HG02759 (cell line): ENCODE measurements around the gene LBX2.

Experiments used
- ATAC-seq: cut with Tn5 transposase; IDR thresholded peaks from one replicate; pipeline ENCODE4 v1.9.1; 2021; ENCODE audit warnings: mild to moderate bottlenecking, moderate library complexity; ENCODE audit not compliant: unreplicated experiment

Gene LBX2

GRCh38 chr2:74526649-74527230 lies 27.3 kb upstream of the LBX2 start:
- no peak for ATAC-seq

- ATAC-seq: no peak
Observed at GRCh38 chr2:74525717-74526648, 26.6 kb upstream of the LBX2 start, which contains the start of gene DQX1. DQX1 (minus strand) TSS chr2:74526231; CDS start chr2:74525729, 502 bp downstream.

DNA sequence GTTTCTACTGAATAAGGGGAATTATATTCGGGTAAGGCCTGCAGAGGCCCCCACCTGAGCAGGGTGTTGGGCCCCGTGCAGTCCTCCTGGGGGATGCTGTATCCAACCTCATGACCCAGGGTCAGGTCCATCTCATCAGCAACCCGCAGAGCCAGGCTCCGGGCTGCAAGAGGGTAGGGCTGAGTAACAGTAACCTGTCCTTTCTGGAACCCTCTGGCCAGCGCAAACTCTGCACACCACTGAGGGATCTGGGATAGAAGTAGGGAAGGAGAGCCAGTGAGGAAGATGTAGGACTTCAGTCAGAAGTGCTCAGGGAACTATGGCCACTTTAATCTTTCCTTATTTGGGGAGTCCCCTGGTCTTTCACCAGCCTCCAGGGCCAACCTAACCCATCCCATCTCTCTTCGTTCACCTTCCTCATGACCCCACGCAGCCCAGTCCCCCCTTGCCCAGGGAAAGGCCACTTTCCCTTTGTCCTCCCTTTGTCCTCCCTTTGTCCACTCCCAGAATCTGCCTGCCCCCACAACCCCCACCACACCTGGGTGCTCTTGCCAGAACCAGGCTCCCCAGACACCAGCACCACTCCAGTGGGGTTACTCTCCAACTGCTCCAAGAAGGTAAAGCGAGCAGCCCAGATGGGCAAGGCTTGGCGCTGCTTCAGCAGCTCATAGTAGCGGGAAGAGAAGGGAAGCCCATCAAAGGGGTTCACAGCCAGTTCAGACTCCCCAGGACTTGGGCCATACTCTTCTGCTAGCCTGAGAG lies 25.7 kb upstream of the LBX2 start:
- ATAC-seq: no peak

DNA sequence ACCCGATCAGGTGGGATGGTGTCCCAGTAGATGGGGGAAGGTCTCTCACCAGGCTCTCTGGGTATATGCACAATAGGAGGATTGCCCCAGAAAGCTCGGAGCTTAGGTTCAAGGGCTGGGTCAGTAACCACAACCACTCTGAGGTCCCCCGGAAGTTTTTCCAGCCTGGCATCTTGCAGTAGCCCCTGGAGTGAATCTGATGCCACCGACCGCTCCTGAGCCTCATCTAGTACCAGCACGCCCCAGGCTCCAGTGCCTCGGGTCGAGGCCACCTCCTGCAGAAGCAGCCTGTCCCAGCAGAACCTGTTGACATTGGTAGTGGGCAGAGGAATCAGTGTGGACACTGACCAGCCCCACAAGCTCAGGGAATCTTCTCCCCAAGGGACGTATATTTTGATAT lies 24.6 kb upstream of the LBX2 start:
- ATAC-seq: no peak

GRCh38 chr2:74522516-74522915 lies 23.1 kb upstream of the LBX2 start:
- no peak for ATAC-seq

DNA sequence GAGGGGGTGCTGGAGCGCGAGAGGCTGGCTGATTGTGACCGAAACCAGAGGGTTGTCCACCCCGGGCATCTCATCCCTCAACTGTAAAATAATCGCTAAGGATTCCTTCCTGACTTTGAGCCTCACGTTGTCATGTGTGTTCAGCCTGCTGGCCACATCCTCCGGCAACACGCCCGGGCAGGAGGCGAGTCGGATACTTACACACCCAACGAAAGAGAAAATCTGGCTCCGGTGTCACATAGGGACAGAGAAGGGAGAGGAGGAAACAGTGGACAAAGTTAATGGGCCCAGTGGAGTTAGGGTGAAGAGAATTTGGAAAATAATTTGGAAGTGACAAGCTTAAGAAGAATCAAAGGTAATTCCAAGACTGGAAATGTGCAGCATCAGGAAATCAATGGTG lies 17.2 kb upstream of the LBX2 start:
- ATAC-seq: no peak

GRCh38 chr2:74515981-74516633 lies 16.7 kb upstream of the LBX2 start:
- ATAC-seq: peak; percentile 74

- ATAC-seq: peak; percentile 23
Observed at GRCh38 chr2:74515271-74515980, 16.0 kb upstream of the LBX2 start.

GRCh38 chr2:74514368-74515270 lies 15.2 kb upstream of the LBX2 start, which contains the start of gene TLX2:
TLX2 (plus strand) TSS chr2:74514450; CDS start chr2:74514807, 357 bp downstream.
- no peak for ATAC-seq

GRCh38 chr2:74513605-74514367 lies 14.4 kb upstream of the LBX2 start:
- ATAC-seq: no peak

- no peak for ATAC-seq
Observed at GRCh38 chr2:74512744-74513604, 13.6 kb upstream of the LBX2 start.

- no peak for ATAC-seq
Observed at GRCh38 chr2:74511104-74511989, 11.9 kb upstream of the LBX2 start.

- no peak for ATAC-seq
Observed at GRCh38 chr2:74510272-74510671, 10.9 kb upstream of the LBX2 start.

DNA sequence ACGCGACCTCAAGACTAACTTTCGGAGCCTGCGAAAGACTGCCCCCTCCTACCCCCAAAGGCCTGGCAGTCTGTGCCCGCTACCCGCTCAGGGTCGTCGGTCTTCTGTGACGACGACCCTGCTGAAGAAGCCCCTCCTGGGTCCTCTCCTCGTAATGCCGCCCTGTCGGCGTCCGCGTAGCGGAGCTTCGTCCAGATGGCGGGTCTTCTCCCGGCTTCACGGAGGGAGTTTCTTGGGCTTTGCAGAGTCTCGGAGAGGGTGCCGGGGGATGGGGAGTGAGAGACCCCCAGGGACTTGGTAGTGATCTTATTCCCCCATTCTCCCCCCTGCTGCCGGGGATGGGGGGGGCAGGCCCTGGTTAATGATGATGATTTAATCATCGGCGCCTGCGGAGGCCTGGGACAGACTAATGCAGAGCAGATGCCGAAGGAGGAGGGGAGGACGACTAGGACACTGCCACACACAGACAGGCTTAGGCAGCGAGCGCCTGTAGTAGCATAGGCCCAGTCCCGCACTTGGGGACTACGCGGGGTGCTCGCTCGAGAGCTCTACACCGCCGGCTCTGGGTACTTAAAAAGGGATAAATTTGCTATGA lies 8.6 kb upstream of the LBX2 start:
- ATAC-seq: peak; percentile 11

- ATAC-seq: peak; percentile 86
Observed at GRCh38 chr2:74507145-74507925, 7.9 kb upstream of the LBX2 start, which contains the start of gene PCGF1. PCGF1 (minus strand) TSS chr2:74507695; CDS start chr2:74507668, 27 bp downstream.
